ENCODE measurements around the gene SLC3A2.

SLC3A2 gene

GRCh38 chr11:62881579-62882430, 1.1 kb downstream of the SLC3A2 start:
- DNase-seq: peak; percentile 90 to 100

- DNase-seq: no peak
Measured at GRCh38 chr11:62882431-62882749, 1.7 kb downstream of the SLC3A2 start.

- no peak for DNase-seq
Measured at GRCh38 chr11:62882788-62883501, 2.2 kb downstream of the SLC3A2 start.

GRCh38 chr11:62883673-62884072, 3.0 kb downstream of the SLC3A2 start:
- DNase-seq: no peak

GRCh38 chr11:62885137-62885750, 4.5 kb downstream of the SLC3A2 start:
- no peak for DNase-seq

- no peak for DNase-seq
Measured at GRCh38 chr11:62888406-62888805, 7.7 kb downstream of the SLC3A2 start.

- no peak for DNase-seq
Measured at GRCh38 chr11:62889126-62889483, 8.4 kb downstream of the SLC3A2 start.

GRCh38 chr11:62889484-62890437, 9.1 kb downstream of the SLC3A2 start:
- DNase-seq: no peak

GRCh38 chr11:62892077-62892922, 11.6 kb downstream of the SLC3A2 start:
- DNase-seq: no peak

GRCh38 chr11:62895501-62895900, 14.8 kb downstream of the SLC3A2 start:
- no peak for DNase-seq

GRCh38 chr11:62896049-62896448, 15.4 kb downstream of the SLC3A2 start:
- no peak for DNase-seq

- no peak for DNase-seq
Measured at GRCh38 chr11:62897311-62897710, 16.6 kb downstream of the SLC3A2 start.

GRCh38 chr11:62898027-62898426, 17.3 kb downstream of the SLC3A2 start:
- no peak for DNase-seq

GRCh38 chr11:62902932-62903331, 22.2 kb downstream of the SLC3A2 start:
- no peak for DNase-seq

- DNase-seq: no peak
Measured at GRCh38 chr11:62905296-62905695, 24.6 kb downstream of the SLC3A2 start.

- peak; percentile 51 for DNase-seq
Measured at GRCh38 chr11:62905927-62906531, 25.3 kb downstream of the SLC3A2 start.

GRCh38 chr11:62908468-62909072, 27.9 kb downstream of the SLC3A2 start:
- no peak for DNase-seq

- no peak for DNase-seq
Measured at GRCh38 chr11:62909107-62909894, 28.6 kb downstream of the SLC3A2 start.

GRCh38 chr11:62910141-62910882, 29.6 kb downstream of the SLC3A2 start:
- no peak for DNase-seq
